ENCODE measurements around the gene TOP3A. TPM values are rescaled to one million over a fixed set of nuclear protein-coding genes. Genes with fewer than 3 reads are reported as not detected.

The TOP3A gene
- total and polyA plus RNA-seq, 2 of the 13 experiments (the other 11 are each of a cell fraction or from before 2014, with no cell fraction given) = 16.9 to 36.8 TPM

DNA sequence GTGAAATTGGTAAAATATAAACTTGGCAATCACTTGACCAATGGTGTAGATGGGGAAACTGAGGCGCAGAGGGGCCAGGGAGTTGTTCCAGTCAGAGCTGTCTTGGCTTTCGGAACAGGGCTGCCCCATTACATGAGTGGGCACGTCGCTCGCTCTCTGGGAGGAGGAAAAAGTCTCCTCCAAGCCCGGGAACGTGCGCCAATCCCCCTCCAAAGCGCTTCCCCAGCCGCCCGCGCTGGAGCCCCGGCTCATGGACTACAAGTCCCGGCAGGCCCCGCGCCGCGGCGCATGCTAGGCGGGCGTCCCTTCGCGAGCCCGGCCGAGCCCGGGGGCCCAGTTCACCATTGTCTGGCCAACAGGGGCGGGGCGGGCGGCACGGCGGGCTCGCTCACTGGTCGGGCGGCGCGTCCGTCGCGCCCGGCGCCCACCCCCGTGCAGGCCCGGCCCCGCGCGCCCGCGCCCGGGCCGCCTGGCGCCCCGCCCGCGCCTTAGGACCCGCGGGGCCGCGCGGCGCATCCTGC, 89.6 kb downstream of the TOP3A start, which contains the start of gene LLGL1 (continued):
- TF ChIP-seq, protein P1, sequence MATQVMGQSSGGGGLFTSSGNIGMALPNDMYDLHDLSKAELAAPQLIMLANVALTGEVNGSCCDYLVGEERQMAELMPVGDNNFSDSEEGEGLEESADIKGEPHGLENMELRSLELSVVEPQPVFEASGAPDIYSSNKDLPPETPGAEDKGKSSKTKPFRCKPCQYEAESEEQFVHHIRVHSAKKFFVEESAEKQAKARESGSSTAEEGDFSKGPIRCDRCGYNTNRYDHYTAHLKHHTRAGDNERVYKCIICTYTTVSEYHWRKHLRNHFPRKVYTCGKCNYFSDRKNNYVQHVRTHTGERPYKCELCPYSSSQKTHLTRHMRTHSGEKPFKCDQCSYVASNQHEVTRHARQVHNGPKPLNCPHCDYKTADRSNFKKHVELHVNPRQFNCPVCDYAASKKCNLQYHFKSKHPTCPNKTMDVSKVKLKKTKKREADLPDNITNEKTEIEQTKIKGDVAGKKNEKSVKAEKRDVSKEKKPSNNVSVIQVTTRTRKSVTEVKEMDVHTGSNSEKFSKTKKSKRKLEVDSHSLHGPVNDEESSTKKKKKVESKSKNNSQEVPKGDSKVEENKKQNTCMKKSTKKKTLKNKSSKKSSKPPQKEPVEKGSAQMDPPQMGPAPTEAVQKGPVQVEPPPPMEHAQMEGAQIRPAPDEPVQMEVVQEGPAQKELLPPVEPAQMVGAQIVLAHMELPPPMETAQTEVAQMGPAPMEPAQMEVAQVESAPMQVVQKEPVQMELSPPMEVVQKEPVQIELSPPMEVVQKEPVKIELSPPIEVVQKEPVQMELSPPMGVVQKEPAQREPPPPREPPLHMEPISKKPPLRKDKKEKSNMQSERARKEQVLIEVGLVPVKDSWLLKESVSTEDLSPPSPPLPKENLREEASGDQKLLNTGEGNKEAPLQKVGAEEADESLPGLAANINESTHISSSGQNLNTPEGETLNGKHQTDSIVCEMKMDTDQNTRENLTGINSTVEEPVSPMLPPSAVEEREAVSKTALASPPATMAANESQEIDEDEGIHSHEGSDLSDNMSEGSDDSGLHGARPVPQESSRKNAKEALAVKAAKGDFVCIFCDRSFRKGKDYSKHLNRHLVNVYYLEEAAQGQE (IDR thresholded peaks at IDR 0.05; ENCODE audit: borderline replicate concordance in 1 of 2, low read depth in 1 of 2, low read length in 2 of 2) = no peak
- TF ChIP-seq, protein P2, sequence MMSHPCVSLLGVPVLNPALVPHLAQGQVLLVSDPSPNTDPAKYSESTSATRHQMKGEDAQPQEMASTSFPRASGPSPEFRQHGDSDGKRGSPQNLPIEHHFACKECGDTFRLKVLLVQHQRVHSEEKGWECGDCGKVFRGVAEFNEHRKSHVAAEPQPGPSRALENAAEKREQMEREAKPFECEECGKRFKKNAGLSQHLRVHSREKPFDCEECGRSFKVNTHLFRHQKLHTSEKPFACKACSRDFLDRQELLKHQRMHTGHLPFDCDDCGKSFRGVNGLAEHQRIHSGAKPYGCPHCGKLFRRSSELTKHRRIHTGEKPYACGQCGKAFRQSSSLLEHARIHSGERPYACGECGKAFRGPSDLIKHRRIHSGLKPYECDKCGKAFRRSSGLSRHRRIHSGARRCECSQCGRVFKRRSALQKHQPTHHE (CRISPR knock-in tag; IDR thresholded peaks at IDR 0.05; ENCODE audit: borderline replicate concordance) = no peak
- TF ChIP-seq FLYWCH1 (CRISPR knock-in tag; IDR thresholded peaks at IDR 0.05) = no peak
- TF ChIP-seq MAFK (conservative IDR thresholded peaks at IDR 0.05 in 1 of 2, IDR thresholded peaks at IDR 0.05 in 1 of 2; ENCODE audit: low read length in 2 of 2) = no peak
- TF ChIP-seq CEBPB (IDR thresholded peaks at IDR 0.05; ENCODE audit: borderline replicate concordance, low read depth, low read length) = no peak
- TF ChIP-seq SOX5 (CRISPR knock-in tag; IDR thresholded peaks at IDR 0.05; ENCODE audit: borderline replicate concordance) = peak; percentile 54; the same call in 1 of the 2 replicates
- TF ChIP-seq ZNF670 (CRISPR knock-in tag; IDR thresholded peaks at IDR 0.05; ENCODE audit: borderline replicate concordance) = no peak
- TF ChIP-seq, protein P3, sequence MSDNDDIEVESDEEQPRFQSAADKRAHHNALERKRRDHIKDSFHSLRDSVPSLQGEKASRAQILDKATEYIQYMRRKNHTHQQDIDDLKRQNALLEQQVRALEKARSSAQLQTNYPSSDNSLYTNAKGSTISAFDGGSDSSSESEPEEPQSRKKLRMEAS (IDR thresholded peaks at IDR 0.05) = peak; percentile 48; the same call in 1 of the 2 replicates
- 0 out of 2 replicates have a peak, but pooled peaks have one; percentile 22 for TF ChIP-seq SIN3A (IDR thresholded peaks at IDR 0.05; ENCODE audit: borderline replicate concordance, low read depth, low read length)
- no peak for TF ChIP-seq RXRA (CRISPR knock-in tag; IDR thresholded peaks at IDR 0.05)
- no peak for TF ChIP-seq PTBP1 (IDR thresholded peaks at IDR 0.05; ENCODE audit: low read depth, low read length, poor library complexity, severe bottlenecking)
- TF ChIP-seq KDM5B (CRISPR knock-in tag; IDR thresholded peaks at IDR 0.05; ENCODE audit: borderline replicate concordance) = no peak
- no peak for TF ChIP-seq EHMT2 (IDR thresholded peaks at IDR 0.05; ENCODE audit: borderline replicate concordance, low read depth, low read length)
- no peak for TF ChIP-seq KLF15 (CRISPR knock-in tag; IDR thresholded peaks at IDR 0.05; ENCODE audit: borderline replicate concordance)
- TF ChIP-seq ZNF253 (CRISPR knock-in tag; IDR thresholded peaks at IDR 0.05; ENCODE audit: borderline replicate concordance) = no peak
- TF ChIP-seq BHLHE40 (IDR thresholded peaks at IDR 0.05; ENCODE audit: low read length) = 0 out of 2 replicates have a peak, but pooled peaks have one; percentile 25
- no peak for TF ChIP-seq BATF2 (CRISPR knock-in tag; IDR thresholded peaks at IDR 0.05)
- no peak for TF ChIP-seq KAT7 (CRISPR knock-in tag; IDR thresholded peaks at IDR 0.05; ENCODE audit: borderline replicate concordance)
- TF ChIP-seq, protein P4, sequence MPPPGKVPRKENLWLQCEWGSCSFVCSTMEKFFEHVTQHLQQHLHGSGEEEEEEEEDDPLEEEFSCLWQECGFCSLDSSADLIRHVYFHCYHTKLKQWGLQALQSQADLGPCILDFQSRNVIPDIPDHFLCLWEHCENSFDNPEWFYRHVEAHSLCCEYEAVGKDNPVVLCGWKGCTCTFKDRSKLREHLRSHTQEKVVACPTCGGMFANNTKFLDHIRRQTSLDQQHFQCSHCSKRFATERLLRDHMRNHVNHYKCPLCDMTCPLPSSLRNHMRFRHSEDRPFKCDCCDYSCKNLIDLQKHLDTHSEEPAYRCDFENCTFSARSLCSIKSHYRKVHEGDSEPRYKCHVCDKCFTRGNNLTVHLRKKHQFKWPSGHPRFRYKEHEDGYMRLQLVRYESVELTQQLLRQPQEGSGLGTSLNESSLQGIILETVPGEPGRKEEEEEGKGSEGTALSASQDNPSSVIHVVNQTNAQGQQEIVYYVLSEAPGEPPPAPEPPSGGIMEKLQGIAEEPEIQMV (CRISPR knock-in tag; IDR thresholded peaks at IDR 0.05; ENCODE audit: low read depth) = no peak

Data from HepG2 (cell line).